Osteocyte (in vitro differentiated cells): ENCODE results near the gene CTDSPL. TPM values are rescaled to one million over a fixed set of nuclear protein-coding genes. Genes with fewer than 3 reads are reported as not detected.

Experiments
- DNase-seq: peaks from one replicate; pipeline ENCODE4 v3.0.0; 2021; ENCODE audit warnings: mixed read lengths; ENCODE audit not compliant: unreplicated experiment; ENCODE audit errors: extremely low spot score
- H3K27ac Mint-ChIP-seq: one replicate; pipeline ENCODE4 v1.8.0; 2021; ENCODE audit warnings: mild to moderate bottlenecking, mixed read lengths; ENCODE audit not compliant: unreplicated experiment
- H3K27me3 Mint-ChIP-seq: one replicate; pipeline ENCODE4 v1.8.0; 2021; ENCODE audit warnings: mixed read lengths; ENCODE audit not compliant: unreplicated experiment
- H3K36me3 Mint-ChIP-seq: one replicate; pipeline ENCODE4 v1.8.0; 2021; ENCODE audit warnings: mixed read lengths; ENCODE audit not compliant: unreplicated experiment
- H3K4me1 Mint-ChIP-seq: one replicate; pipeline ENCODE4 v1.8.0; 2021; ENCODE audit warnings: mixed read lengths; ENCODE audit not compliant: unreplicated experiment
- H3K4me3 Mint-ChIP-seq: one replicate; pipeline ENCODE4 v1.8.0; 2021; ENCODE audit warnings: mild to moderate bottlenecking, moderate library complexity, mixed read lengths; ENCODE audit not compliant: unreplicated experiment
- H3K9me3 Mint-ChIP-seq: one replicate; pipeline ENCODE4 v1.8.0; 2021; ENCODE audit warnings: mixed read lengths; ENCODE audit not compliant: unreplicated experiment
- total RNA-seq: library from RNA; stranded (reverse); gene quantifications from 2 replicates; pipeline ENCODE4 v1.2.1, GENCODE V29; 2021
- TF ChIP-seq, protein P1 (sequence below): fragments of 200-600 bp; sonication (generic); IDR thresholded peaks from 2 replicates; pipeline ENCODE4 v1.5.0; 2021; ENCODE audit warnings: antibody characterized with exemption, mild to moderate bottlenecking, moderate library complexity

CTDSPL gene
- total RNA-seq, 1 donor from 2014 or later, result 71.6 TPM

DNA sequence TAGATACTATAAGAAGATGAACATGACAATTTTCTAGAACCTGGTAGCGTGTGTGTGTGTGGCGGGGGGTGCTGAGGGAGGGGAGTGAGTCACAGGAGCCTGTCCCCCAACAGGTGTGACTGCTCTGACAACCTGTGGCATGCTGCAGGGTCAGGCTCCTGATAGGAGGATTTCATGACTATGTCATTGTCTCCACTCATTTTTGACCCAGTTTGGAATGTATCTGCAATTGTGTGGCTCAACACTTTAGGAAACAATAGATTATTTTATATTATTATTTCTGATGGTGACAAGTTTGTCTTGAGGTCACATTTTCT is 119.6 kb downstream of the CTDSPL start:
- no peaks in the 10 kb centered on the region for H3K4me1 Mint-ChIP-seq
- H3K36me3 Mint-ChIP-seq, result peaks cover 32% of the 10 kb centered on the region
- no peak overlapping the region for H3K27ac Mint-ChIP-seq
- H3K27me3 Mint-ChIP-seq, result no peaks in the 10 kb centered on the region
- no peaks in the 10 kb centered on the region for H3K9me3 Mint-ChIP-seq
- DNase-seq, result peak; percentile 44
- H3K4me3 Mint-ChIP-seq, result no peak overlapping the region
- TF ChIP-seq, protein P1, sequence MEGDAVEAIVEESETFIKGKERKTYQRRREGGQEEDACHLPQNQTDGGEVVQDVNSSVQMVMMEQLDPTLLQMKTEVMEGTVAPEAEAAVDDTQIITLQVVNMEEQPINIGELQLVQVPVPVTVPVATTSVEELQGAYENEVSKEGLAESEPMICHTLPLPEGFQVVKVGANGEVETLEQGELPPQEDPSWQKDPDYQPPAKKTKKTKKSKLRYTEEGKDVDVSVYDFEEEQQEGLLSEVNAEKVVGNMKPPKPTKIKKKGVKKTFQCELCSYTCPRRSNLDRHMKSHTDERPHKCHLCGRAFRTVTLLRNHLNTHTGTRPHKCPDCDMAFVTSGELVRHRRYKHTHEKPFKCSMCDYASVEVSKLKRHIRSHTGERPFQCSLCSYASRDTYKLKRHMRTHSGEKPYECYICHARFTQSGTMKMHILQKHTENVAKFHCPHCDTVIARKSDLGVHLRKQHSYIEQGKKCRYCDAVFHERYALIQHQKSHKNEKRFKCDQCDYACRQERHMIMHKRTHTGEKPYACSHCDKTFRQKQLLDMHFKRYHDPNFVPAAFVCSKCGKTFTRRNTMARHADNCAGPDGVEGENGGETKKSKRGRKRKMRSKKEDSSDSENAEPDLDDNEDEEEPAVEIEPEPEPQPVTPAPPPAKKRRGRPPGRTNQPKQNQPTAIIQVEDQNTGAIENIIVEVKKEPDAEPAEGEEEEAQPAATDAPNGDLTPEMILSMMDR, result no peak

DNA sequence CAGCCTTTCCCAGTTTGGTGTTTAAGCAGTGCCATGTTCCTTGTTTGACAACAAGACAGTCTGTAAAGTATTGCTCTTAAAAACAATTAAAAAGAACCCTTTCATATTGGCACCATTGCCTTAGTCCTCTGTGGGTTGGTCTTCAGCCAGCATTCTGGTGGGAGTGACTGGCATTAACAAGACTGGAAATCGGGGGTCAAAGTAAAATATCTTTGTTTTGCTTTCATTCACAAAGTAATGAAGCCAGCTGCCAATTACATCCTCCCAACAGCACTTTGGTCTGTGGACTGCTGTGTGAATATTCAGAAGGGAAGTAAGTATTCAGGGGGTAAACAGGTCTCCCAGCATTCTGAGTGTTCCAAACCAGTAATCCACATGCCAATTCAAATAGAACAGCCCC is 120.7 kb downstream of the CTDSPL start:
- Mint-ChIP-seq H3K4me1 (no peaks in the 10 kb centered on the region), H3K36me3 (peaks cover 30% of the 10 kb centered on the region), H3K4me3 (no peak overlapping the region), H3K27me3 (no peaks in the 10 kb centered on the region), H3K27ac (no peak overlapping the region), H3K9me3 (no peaks in the 10 kb centered on the region)
- DNase-seq, result no peak
- TF ChIP-seq, protein P1, result no peak

DNA sequence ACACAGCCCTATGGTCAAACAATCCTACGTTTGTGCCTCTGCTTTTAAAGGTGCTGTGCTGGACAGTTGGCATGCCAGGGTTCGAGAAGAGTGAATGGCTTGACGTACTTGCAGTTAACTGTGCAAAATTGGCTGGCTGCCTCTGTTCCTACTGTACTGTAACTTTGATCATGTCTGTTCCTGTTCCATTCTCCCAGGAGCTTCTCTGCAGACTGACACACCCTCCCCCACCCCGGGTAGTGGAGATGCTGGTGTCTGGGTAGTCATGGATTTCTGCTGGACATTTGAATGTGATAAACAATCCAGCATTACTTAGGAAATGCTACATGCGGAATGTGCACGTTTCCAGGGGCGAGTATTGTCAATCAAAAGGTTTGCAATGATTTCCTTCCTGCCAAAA is 122.4 kb downstream of the CTDSPL start:
- DNase-seq, result no peak
- Mint-ChIP-seq H3K4me1 (no peaks in the 10 kb centered on the region), H3K27ac (no peak overlapping the region), H3K9me3 (no peaks in the 10 kb centered on the region), H3K4me3 (no peak overlapping the region), H3K27me3 (no peaks in the 10 kb centered on the region), H3K36me3 (peaks cover 29% of the 10 kb centered on the region)
- TF ChIP-seq, protein P1, result no peak

DNA sequence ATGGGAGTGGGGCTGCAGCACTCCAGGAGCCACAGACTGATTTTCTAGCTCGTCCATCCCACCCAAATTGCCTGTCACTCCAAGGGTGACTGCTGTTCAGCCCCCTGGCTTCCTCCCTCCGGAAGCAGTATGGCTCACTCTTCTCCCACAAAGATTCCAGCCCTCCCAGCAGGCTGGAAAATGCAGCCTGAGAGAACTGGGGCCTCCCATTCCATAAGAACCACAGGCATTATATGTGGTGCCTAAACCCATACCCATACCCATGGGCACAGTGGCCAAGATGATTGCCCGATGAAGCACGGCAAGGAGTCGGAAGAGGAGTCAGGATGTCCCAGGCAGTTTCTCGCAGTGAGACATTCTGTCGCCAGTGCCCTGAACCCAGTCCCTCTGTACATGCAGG is 122.9 kb downstream of the CTDSPL start:
- no peaks in the 10 kb centered on the region for H3K27me3 Mint-ChIP-seq
- no peak overlapping the region for H3K27ac Mint-ChIP-seq
- peaks cover 29% of the 10 kb centered on the region for H3K36me3 Mint-ChIP-seq
- TF ChIP-seq, protein P1, result no peak
- no peak overlapping the region for H3K4me3 Mint-ChIP-seq
- no peaks in the 10 kb centered on the region for H3K4me1 Mint-ChIP-seq
- no peaks in the 10 kb centered on the region for H3K9me3 Mint-ChIP-seq
- no peak for DNase-seq

DNA sequence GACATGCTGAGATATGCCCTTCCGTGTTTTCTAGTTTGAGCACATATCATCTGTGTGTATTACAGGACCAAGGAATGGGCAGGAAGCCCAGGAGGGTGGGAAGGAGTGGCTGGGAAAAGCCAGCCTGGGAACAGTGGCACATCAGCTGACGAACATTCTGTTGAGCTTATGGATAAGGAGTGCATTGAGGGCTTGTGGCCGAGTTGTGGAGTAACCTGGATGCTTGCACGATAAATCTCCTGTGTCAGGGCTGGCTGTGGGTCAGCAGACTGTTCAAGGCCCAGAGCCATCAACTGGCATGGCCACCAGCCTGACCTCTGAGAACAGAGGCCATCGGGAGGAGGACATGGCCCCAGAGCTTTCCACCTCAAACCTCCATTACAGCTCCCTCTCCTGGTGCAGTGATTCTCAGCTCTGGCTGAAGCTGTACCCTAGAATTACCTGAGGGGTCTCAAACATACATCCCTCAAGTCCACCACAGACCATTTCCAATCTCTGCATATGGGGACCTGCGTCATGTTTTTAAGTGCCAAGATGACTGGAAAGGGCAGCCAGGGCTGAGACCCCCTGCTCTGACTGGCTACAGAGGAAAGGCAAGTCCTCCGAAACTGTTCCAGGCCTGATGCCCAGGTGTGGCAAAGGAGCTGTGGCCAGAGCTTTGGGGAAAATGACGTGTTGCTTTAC is 124.1 kb downstream of the CTDSPL start:
- no peaks in the 10 kb centered on the region for H3K4me1 Mint-ChIP-seq
- TF ChIP-seq, protein P1, result no peak
- peak overlapping the region; percentile 31 for H3K27ac Mint-ChIP-seq
- H3K4me3 Mint-ChIP-seq, result no peak overlapping the region
- DNase-seq, result no peak
- H3K27me3 Mint-ChIP-seq, result no peaks in the 10 kb centered on the region
- H3K9me3 Mint-ChIP-seq, result no peaks in the 10 kb centered on the region
- peaks cover 22% of the 10 kb centered on the region for H3K36me3 Mint-ChIP-seq
